T-cell (primary cell): Measurements from ENCODE around the gene PXN. TPM values are rescaled to one million over a fixed set of nuclear protein-coding genes. Genes with fewer than 3 reads are reported as not detected.
"Not testable (repeated sequence)": the region's sequence is repeated elsewhere in the genome, so short reads cannot be mapped to it uniquely, and the experiment has no call there.

Source experiments
- ATAC-seq, 4 experiments: fragments of 200-7000 bp in 3 of 4; fragments of 150-1000 bp in 1 of 4; cut with Tn5 transposase; replicated peaks in 1 of 4; 1 replicate in 3 of 4; 2 replicates in 1 of 4; pipeline ENCODE4 v1.10.0; 2021; ENCODE audit warnings: moderate library complexity in 3 of 4, mild to moderate bottlenecking in 2 of 4, moderate number of reproducible peaks in 1 of 4
- CTCF ChIA-PET, 2 donors: fragments of 300-600 bp; sonication (Branson Sonifier 250); formaldehyde crosslinking; loops; one replicate each; lab custom pipeline; 2022; ENCODE audit warnings: antibody characterized with exemption in 2 of 2; lab: Charles Lee
- POLR2A ChIA-PET, 2 donors: fragments of 300-600 bp; sonication (Branson Sonifier 250); formaldehyde crosslinking; loops; one replicate each; lab custom pipeline; 2022; ENCODE audit warnings: antibody characterized with exemption in 2 of 2; lab: Charles Lee
- DNase-seq, 35 experiments: peaks; one replicate each; pipeline versions ENCODE4 v3.0.0 to v3.0.0-alpha.2; 2013 to 2023
- H3K27ac ChIP-seq: one replicate; pipeline ENCODE4 v1.5.1; 2013; ENCODE audit warnings: low read length
- H3K27me3 ChIP-seq, 2 experiments: replicated peaks in 1 of 2; 1 replicate in 1 of 2; 2 replicates in 1 of 2; pipeline versions ENCODE4 v1.6.1 to v1.7.0; 2013; ENCODE audit warnings: low read length in 1 of 2, mixed read lengths in 1 of 2; ENCODE audit not compliant: control insufficient read depth in 2 of 2, insufficient read depth in 2 of 2; ENCODE audit errors: extremely low read depth in 1 of 2
- H3K36me3 ChIP-seq, 2 donors: 1 replicate in 1 of 2; 2 replicates in 1 of 2; pipeline versions ENCODE4 v1.6.1 to v1.7.0; 2013; ENCODE audit warnings: low read length in 1 of 2; ENCODE audit not compliant: control insufficient read depth in 2 of 2, insufficient read depth in 1 of 2; ENCODE audit errors: extremely low read depth in 1 of 2
- H3K4me1 ChIP-seq, 2 experiments: 1 replicate in 1 of 2; 2 replicates in 1 of 2; pipeline versions ENCODE4 v1.6.1 to v1.7.0; 2013; ENCODE audit warnings: low read length in 2 of 2, mixed read lengths in 1 of 2; ENCODE audit not compliant: insufficient read depth in 2 of 2, control insufficient read depth in 1 of 2; ENCODE audit errors: extremely low read depth in 1 of 2
- H3K4me3 ChIP-seq, 2 donors: 1 replicate in 1 of 2; 2 replicates in 1 of 2; pipeline versions ENCODE4 v1.5.1 to v1.7.0; 2013; ENCODE audit warnings: mild to moderate bottlenecking in 2 of 2, low read length in 1 of 2, moderate library complexity in 1 of 2; ENCODE audit not compliant: control insufficient read depth in 1 of 2; ENCODE audit errors: extremely low read depth in 1 of 2
- H3K9me3 ChIP-seq: 2 replicates; pipeline ENCODE4 v1.7.0; 2013
- H3K27ac Mint-ChIP-seq, 2 donors: one replicate each; pipeline ENCODE4 v1.8.0; 2020 to 2021; ENCODE audit warnings: mild to moderate bottlenecking in 2 of 2, mixed read lengths in 2 of 2
- H3K27me3 Mint-ChIP-seq, 2 donors: one replicate each; pipeline ENCODE4 v1.8.0; 2021 to 2022; ENCODE audit warnings: mixed read lengths in 2 of 2
- H3K36me3 Mint-ChIP-seq: one replicate; pipeline ENCODE4 v1.8.0; 2021; ENCODE audit warnings: mixed read lengths
- H3K4me1 Mint-ChIP-seq, 3 donors: one replicate each; pipeline ENCODE4 v1.8.0; 2020 to 2022; ENCODE audit warnings: mixed read lengths in 3 of 3, mild to moderate bottlenecking in 1 of 3
- H3K4me3 Mint-ChIP-seq, 3 donors: one replicate each; pipeline ENCODE4 v1.8.0; 2020 to 2022; ENCODE audit warnings: mild to moderate bottlenecking in 3 of 3, mixed read lengths in 3 of 3, moderate library complexity in 3 of 3
- H3K9me3 Mint-ChIP-seq, 3 donors: one replicate each; pipeline ENCODE4 v1.8.0; 2020 to 2022; ENCODE audit warnings: mixed read lengths in 3 of 3
- WGBS: methylation state at CpG from one replicate; pipeline ENCODE4 v1.1.5; 2013; ENCODE audit warnings: missing lambda C conversion rate; ENCODE audit not compliant: insufficient coverage; 5-methylcytosine and 5-hydroxymethylcytosine counted together
- total RNA-seq, 35 experiments: library from RNA in 6 of 35; stranded (reverse) in 6 of 35; fragments of 120-200 nt in 1 of 35; gene quantifications; one replicate each; pipeline versions ENCODE4 v1.2.1 to v1.2.4 and lab custom pipeline; 2013 to 2026

PXN gene
- total RNA-seq, 5 donors from 2014 or later (not counting 1 experiment from before 2014, with no cell fraction given), result 128 to 202 (median 137) TPM

- POLR2A ChIA-PET, result interaction anchor here (0.6 to 1.3 kb wide), 2 partner anchors 64 to 94 kb away, joined by 3 to 4 read pairs; partner anchors contain the start of gene RNU4-2 (in 1 of the 2)
- Mint-ChIP-seq H3K27ac (peak overlapping the region; percentile 59 to 71), H3K4me1 (peaks cover 46 to 54% (median 54%) of the 10 kb centered on the region in 3 donors), H3K4me3 (peak overlapping the region in 2 of 3 donors; percentile 7 to 47), H3K36me3 (peaks cover 28% of the 10 kb centered on the region)
- Histone ChIP-seq H3K4me1 (peaks cover 21 to 54% of the 10 kb centered on the region in 2 experiments), H3K36me3 (peaks cover 12 to 41% of the 10 kb centered on the region in 2 donors)
- H3K9me3 ChIP-seq, H3K27me3 Mint-ChIP-seq, H3K9me3 Mint-ChIP-seq, H3K27me3 ChIP-seq, H3K4me3 ChIP-seq, ATAC-seq, H3K27ac ChIP-seq, DNase-seq: not testable (repeated sequence)
- CTCF ChIA-PET, result interaction anchor here in 1 of 2 donors (0.6 kb wide), 1 partner anchor 514 kb away, joined by 3 read pairs; no protein-coding TSS in a partner anchor
- 72% methylated on average over 3 of the region's 7 CpGs for WGBS
Measured at GRCh38 chr12:120196817-120197541, 68.6 kb downstream of the PXN start.

DNA sequence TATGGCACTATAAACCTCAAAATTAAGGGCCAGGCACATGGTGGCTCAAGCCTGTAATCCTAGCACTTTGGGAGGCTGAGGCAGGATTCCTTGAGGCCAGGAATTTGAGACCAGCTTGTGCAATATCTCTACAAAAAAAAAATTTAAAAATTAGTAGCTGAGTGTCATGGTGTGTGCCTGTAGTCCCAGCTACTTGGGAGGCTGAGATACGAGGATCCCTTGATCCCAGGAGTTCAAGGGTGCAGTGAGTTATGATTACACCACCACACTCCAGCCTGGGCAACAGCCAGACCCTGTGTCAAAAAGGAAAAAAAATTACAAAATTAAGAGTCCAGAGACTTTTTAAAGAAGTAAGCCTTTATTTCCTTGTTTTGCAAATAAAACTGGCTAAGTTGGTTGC, 69.2 kb downstream of the PXN start:
- DNase-seq (no peak), ATAC-seq (no peak)
- Mint-ChIP-seq H3K27me3 (no peaks in the 10 kb centered on the region), H3K4me1 (peaks cover 51 to 60% (median 57%) of the 10 kb centered on the region in 3 donors), H3K4me3 (no peak overlapping the region), H3K9me3 (no peaks in the 10 kb centered on the region), H3K36me3 (peaks cover 28% of the 10 kb centered on the region), H3K27ac (no peak overlapping the region)
- POLR2A ChIA-PET, result interaction anchor here (0.6 kb wide), 3 partner anchors 33 to 95 kb away, joined by 3 to 6 read pairs (median 5); partner anchors contain the start of gene RNU4-2 (in 1 of the 2)
- no peaks in the 10 kb centered on the region for H3K9me3 ChIP-seq
- H3K36me3 ChIP-seq, result peaks cover 12 to 43% of the 10 kb centered on the region in 2 donors
- H3K4me3 ChIP-seq, result no peak overlapping the region
- peaks cover 21 to 51% of the 10 kb centered on the region in 2 experiments for H3K4me1 ChIP-seq
- peak overlapping the region; percentile 84 for H3K27ac ChIP-seq
- no CpG with 5 or more reads among the region's 1 CpG for WGBS
- CTCF ChIA-PET, result interaction anchor here in 1 of 2 donors (0.8 kb wide), 1 partner anchor 96 kb away, joined by 3 read pairs; the partner anchor contains the start of gene RNU4-1
- no peaks in the 10 kb centered on the region for H3K27me3 ChIP-seq

DNA sequence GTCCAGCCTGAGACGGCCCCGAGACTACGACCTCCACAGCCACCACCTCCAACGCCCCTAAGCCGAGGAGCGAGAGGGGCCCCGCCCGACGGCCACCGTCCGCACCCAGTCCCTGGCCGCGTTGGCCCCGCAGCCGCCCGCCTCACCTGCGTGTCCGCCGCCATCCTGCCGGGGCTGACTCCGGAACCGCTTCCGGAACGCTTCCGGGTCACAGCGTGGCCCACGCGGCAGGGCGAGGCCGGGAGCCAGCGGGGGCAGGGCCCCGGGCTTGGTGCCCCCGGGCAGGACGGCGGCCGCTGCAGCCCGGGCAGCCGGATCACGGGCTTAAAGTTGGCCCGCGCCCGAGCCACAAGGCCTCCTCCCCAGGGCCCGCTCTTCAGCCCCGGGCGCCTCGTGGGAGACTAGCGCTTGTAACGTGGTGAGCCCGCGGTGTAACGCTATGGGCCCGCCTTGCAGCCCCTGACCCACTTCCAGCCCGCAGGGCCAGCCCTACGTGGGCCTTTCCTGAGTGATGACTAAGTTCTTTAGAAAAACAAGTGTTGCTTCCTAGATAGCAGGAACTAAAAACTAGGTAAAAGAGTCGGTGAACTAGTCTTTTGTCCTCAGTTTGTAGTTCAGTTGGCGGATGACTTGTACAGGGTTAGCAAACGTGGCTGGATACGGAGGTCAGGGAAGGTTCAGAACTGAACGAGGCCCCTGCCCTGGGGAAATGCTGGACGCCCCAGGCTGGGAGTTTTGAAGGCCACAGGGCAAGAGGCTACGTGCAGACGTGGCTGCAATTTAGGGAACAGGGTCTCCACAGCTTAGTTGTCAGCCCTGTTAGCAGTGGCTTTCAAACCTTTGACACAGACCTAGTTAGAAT, 70.8 kb downstream of the PXN start, which contains the start of gene GCN1:
GCN1 (minus strand) TSS at position 182 of the 862 bp plus-strand sequence; CDS start at position 164, 18 bp downstream.
- ChIA-PET CTCF (no interaction called here), POLR2A (no interaction called here)
- Mint-ChIP-seq H3K36me3 (peaks cover 34% of the 10 kb centered on the region), H3K4me1 (peaks cover 39 to 58% (median 51%) of the 10 kb centered on the region in 3 donors), H3K27me3 (no peaks in the 10 kb centered on the region), H3K27ac (peak within 1 kb of the TSS; percentile 94 to 98), H3K9me3 (no peaks in the 10 kb centered on the region), H3K4me3 (peak within 1 kb of the TSS; percentile 83 to 89 (median 86))
- H3K4me1 ChIP-seq, result peaks cover 19 to 44% of the 10 kb centered on the region in 2 experiments
- ATAC-seq, result peak; percentile 89 to 93 (median 92)
- H3K27me3 ChIP-seq, result no peaks in the 10 kb centered on the region
- WGBS, result 2% methylated on average over 62 of the region's 62 CpGs
- H3K4me3 ChIP-seq, result peak within 1 kb of the TSS; percentile 77 to 83
- H3K9me3 ChIP-seq, result no peaks in the 10 kb centered on the region
- H3K36me3 ChIP-seq, result peaks cover 12 to 47% of the 10 kb centered on the region in 2 donors
- DNase-seq, result peak; percentile 67 to 92 (median 84)
- H3K27ac ChIP-seq, result peak within 1 kb of the TSS; percentile 84

DNA sequence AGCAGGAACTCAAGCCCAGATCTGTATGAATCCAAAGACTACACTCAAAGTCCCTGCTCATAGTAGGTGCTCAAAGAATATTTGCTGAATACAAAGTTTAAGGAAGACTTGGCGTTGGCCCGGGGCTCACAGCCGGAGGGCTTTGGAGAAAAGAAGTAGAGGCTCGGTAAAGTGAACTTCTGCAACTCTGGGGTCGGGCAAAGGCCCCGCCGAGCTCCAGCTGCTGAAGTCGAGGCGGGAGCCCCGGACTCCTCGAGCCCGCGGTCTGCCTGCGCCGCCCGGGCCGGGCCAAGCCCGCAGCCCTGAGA, 71.3 kb downstream of the PXN start:
- ATAC-seq (peak in 3 of 4 experiments; percentile 37 to 41 (median 38)), DNase-seq (peak in 1 of 35 experiments; percentile 8)
- Histone ChIP-seq H3K4me3 (peak overlapping the region; percentile 77 to 83), H3K27me3 (no peaks in the 10 kb centered on the region), H3K9me3 (no peaks in the 10 kb centered on the region), H3K4me1 (peaks cover 13 to 38% of the 10 kb centered on the region in 2 experiments), H3K27ac (peak overlapping the region; percentile 18), H3K36me3 (peaks cover 12 to 46% of the 10 kb centered on the region in 2 donors)
- Mint-ChIP-seq H3K27me3 (no peaks in the 10 kb centered on the region), H3K9me3 (no peaks in the 10 kb centered on the region), H3K4me1 (peaks cover 33 to 52% (median 45%) of the 10 kb centered on the region in 3 donors), H3K36me3 (peaks cover 32% of the 10 kb centered on the region), H3K4me3 (peak overlapping the region; percentile 83 to 89 (median 86)), H3K27ac (peak overlapping the region; percentile 84 to 86)
- ChIA-PET CTCF (no interaction called here), POLR2A (no interaction called here)
- 2% methylated on average over 15 of the region's 18 CpGs for WGBS

DNA sequence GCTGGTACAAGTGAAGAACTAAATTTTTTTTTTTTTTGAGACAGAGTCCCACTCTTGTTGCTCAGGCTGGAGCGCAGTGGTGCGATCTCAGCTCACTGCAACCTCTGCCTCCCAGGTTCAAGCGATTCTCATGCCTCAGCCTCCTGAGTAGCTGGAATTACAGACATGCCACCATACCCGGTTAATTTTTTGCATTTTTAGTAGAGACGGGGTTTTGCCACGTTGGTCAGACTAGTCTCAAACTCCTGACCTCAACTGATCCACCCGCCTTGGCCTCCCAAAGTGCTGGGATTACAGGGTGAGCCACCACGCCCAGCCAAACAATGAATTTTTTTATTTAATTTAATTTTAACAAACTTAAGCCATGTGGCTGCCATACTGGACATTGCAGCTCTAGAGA, 72.2 kb downstream of the PXN start:
- Mint-ChIP-seq H3K36me3 (peaks cover 23% of the 10 kb centered on the region), H3K4me3 (peak overlapping the region; percentile 83 to 89 (median 86)), H3K27ac (peak overlapping the region; percentile 52 to 84), H3K4me1 (peaks cover 29 to 43% (median 36%) of the 10 kb centered on the region in 3 donors)
- H3K36me3 ChIP-seq, result peaks cover 7 to 44% of the 10 kb centered on the region in 2 donors
- not testable (repeated sequence) for H3K27me3 Mint-ChIP-seq, ATAC-seq, H3K27ac ChIP-seq, H3K9me3 ChIP-seq, DNase-seq, H3K27me3 ChIP-seq, H3K4me3 ChIP-seq, H3K9me3 Mint-ChIP-seq
- ChIA-PET CTCF (interaction anchor here in 1 of 2 donors (0.6 kb wide), 1 partner anchor 294 kb away, joined by 3 read pairs; no protein-coding TSS in a partner anchor), POLR2A (interaction anchor here (0.5 to 0.6 kb wide), 2 partner anchors 11 to 80 kb away, joined by 3 to 4 read pairs; no protein-coding TSS in a partner anchor)
- no CpG with 5 or more reads among the region's 8 CpGs for WGBS
- H3K4me1 ChIP-seq, result peaks cover 13 to 29% of the 10 kb centered on the region in 2 experiments
